ENCODE measurements around the gene MAP3K7.

MAP3K7 gene

GRCh38 chr6:90521955-90522354, 64.9 kb downstream of the MAP3K7 start:
- DNase-seq, result no peak

GRCh38 chr6:90516074-90516660, 70.7 kb downstream of the MAP3K7 start:
- DNase-seq, result no peak

DNA sequence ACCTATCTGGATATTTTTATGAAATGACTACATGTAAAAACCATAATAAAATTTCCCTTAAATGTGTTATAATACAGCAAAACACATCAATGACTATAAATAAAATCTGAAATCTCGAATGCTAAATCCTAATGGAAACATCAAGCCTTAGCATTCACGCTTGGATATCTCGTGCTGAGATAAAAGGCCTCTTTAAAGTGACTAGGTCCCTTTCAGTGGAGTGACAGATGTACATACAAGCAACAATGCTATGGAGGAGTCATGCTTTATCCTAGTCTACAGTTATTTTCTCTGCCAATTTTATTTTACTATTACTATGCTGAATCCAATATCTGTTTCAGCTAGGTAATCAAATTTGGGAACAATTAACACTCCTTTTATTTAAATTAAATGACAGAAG, 72.4 kb downstream of the MAP3K7 start:
- no peak for DNase-seq

GRCh38 chr6:90508753-90509152, 78.1 kb downstream of the MAP3K7 start:
- DNase-seq, result no peak

- DNase-seq, result no peak
Observed at GRCh38 chr6:90502866-90503407, 83.9 kb downstream of the MAP3K7 start.

GRCh38 chr6:90502381-90502780, 84.5 kb downstream of the MAP3K7 start:
- DNase-seq, result no peak

GRCh38 chr6:90500458-90500857, 86.4 kb downstream of the MAP3K7 start:
- no peak for DNase-seq

DNA sequence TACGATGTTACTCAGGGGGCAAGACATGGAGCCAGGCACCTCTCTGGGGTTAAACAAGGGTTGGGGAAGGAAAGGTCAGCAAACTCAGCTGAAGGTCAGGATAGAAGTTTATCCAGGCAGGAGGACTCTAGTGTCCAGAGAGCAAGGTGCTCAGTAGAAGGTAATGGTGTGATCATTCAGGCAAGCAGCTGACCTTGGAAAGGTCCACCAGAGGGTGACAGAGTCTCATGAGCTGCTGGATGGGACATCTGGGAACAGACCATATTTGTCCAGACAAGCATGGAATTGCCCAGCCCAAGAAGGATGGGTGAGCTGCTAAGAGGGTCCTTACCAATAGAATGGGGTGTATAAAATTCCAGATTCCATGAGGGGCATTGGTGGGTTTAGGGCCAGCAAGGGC, 89.5 kb downstream of the MAP3K7 start:
- DNase-seq, result no peak

DNA sequence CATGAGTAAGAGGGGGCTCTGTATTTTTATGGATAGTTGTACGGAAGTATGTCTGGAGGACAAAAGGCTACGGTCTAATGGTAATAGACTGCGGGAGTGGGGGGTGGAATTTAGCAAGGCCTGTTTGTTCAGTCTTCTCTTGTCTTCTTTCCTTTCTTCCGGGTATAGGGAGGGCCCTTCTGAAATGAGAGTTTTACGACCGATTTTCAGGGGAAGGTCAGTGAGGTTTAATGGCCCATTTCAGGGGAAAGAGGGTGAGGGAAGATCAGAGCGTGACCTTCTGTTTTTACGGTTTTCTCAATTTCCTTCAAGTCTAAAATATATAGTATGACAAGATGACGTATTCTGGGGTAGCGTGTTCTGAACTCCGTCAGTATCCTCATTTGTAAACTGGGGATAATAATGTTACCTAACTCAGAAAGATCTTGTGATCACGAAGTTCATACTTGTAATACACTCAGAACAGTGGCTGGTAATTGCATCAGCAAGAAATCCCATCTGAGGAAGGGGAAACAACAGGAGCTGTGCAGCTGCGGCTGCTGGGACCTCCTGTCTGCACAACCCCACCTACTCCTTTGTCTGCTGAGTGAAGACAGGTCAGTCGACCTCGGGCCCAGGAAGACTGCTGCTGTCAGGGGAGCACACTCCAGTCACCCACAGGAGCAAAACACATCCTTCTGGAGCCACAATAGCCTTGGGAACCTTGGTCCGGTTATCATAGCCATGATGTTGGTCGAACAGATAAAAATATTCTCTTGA, 90.4 kb downstream of the MAP3K7 start:
- no peak for DNase-seq

DNA sequence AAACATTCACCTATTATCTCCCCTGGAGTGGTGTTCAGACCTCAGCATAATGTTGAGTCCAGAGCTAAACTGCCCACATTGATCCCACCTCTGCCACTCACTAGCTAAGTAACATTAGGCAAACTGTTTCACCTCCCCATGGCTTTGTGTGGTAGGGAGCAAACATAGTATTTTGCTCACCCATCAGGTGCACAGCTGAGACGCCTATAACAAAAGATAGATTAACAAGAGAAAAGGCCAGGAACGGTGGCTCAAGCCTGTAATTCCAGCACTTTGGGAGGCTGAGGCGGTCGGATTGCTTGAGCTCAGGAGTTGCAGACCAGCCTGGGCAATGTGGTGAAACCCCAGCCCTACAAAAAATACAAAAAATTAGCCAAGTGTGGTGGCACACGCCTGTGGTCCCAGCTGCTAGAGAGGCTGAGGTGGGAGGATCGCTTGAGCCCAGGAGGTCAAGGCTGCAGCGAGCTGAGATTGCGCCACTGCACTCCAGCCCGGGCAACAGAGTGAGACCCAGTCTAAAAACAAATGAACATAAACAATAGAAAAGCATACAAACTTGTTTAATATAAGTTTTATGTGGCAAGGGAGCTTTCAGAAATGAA, 91.6 kb downstream of the MAP3K7 start:
- no peak for DNase-seq

GRCh38 chr6:90494067-90494780, 92.6 kb downstream of the MAP3K7 start:
- no peak for DNase-seq

GRCh38 chr6:90493332-90493731, 93.5 kb downstream of the MAP3K7 start:
- no peak for DNase-seq

DNA sequence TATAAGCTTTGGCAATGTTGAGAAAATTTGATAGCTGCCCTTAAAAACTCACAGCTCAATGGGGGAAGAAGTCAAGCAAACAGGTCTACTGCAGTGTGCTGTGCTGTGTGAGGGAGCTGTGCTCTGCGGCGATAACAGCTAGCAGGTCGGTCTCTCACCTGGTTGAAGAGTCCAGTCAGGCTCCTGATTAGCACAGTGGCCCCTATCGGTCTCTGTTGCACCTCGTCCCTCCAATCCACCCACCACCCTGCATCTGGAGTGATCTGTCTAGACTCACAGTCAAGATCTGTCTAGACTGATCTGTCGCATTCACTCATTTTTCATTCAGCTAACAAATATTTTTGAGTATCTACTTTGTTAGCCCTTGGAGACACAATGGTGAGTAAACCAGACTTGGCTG, 94.1 kb downstream of the MAP3K7 start:
- no peak for DNase-seq

GRCh38 chr6:90492369-90492768, 94.5 kb downstream of the MAP3K7 start:
- DNase-seq, result no peak

DNA sequence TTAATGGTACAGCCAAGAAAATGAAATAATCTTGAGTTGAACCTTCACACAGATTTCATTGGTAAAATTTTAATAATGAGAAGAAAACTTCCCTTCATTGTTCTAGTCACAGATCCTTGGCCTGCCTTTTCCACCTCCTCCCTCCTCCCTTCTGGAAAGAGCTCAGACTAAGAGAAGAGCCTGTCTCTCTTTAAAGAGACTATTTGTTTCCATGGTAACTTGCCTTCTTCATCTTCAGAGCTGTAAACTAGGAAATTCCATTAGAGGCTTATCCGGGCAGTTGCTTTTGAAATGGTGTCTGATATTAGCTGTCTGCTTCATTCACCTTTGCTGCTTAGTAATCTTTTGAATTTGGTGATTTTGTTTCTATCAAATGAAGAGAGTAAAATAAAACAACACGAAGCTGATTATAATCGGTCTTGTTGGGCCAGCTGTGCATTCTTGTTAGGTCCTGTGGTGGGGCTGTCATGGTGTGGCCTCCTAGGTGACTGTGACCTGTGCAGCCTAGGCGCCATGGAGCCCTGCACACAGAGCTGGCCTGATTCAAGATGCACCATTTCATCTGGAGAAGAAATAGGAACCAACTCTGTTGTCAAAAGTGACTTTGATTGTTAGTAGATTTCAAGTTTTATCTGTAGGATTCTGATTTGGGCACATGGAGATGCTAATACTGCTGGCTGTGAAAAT, 96.7 kb downstream of the MAP3K7 start:
- no peak for DNase-seq

GRCh38 chr6:90488816-90489215, 98.1 kb downstream of the MAP3K7 start:
- DNase-seq, result no peak

GRCh38 chr6:90485635-90486277, 101.1 kb downstream of the MAP3K7 start:
- no peak for DNase-seq

- no peak for DNase-seq
Observed at GRCh38 chr6:90484903-90485302, 102.0 kb downstream of the MAP3K7 start.

DNA sequence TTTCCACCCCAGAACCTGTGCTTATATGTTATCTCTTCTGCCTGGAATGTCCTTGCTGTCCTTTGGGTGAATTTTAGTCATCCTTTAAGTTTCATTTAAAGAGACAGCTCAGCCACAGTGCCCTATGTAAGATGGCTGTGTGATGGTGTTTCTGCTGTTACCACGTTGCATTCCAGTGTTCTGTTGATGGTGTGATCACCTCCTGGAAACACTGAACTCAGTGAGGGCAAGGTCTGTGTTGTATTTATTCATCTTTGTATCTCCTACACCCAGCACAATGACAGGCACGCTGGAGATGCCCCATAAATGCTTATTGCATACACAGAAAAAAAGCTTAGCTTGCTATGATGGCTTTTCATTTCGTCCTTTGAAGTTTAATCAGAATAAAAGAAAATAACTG, 102.5 kb downstream of the MAP3K7 start:
- no peak for DNase-seq

DNA sequence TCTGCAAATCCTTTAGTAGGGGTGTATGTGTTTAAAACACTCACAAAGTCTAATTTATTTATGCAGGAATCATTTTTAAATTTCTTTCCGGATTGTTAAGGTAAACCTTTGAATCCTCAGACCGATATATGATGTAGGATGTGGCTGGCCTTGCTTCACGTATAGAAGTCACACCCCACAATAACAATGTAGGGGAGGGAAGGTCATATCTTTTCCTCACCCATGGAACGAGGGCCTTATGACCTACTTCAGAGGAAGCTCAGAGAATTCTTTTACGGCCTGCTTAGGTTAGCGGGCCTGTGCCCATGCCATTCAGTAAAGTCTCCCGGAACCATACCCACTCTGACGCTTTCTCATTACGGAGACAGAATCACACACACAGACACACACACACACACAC, 102.9 kb downstream of the MAP3K7 start:
- DNase-seq, result no peak

- DNase-seq, result no peak
Observed at GRCh38 chr6:90483116-90483839, 103.6 kb downstream of the MAP3K7 start.

DNA sequence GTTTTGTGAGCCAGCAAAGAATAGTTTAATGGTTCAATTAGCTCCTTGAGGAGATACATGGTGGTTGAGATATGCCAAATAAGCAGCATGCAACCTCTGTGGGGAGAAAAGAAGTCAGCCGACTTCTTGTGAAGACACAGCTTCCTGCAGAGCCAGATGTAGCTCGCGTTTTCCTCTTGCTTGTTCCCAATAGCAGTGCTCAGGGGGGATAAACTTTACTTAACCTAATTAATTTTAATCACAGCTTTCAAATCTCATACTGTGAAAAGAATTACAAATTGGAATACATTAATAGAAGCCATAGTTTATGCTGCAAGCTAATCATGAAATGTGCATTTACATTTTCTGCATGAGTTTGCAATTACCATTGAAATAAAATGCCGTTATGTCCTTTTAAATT, 106.2 kb downstream of the MAP3K7 start:
- no peak for DNase-seq

Data from CD4-positive, alpha-beta T cell treated with Interleukin-15 for 1 hour (primary cell).